ENCODE measurements around the gene AVL9.
"Not testable (repeated sequence)": the region's sequence is repeated elsewhere in the genome, so short reads cannot be mapped to it uniquely, and the experiment has no call there.

Gene AVL9

DNA sequence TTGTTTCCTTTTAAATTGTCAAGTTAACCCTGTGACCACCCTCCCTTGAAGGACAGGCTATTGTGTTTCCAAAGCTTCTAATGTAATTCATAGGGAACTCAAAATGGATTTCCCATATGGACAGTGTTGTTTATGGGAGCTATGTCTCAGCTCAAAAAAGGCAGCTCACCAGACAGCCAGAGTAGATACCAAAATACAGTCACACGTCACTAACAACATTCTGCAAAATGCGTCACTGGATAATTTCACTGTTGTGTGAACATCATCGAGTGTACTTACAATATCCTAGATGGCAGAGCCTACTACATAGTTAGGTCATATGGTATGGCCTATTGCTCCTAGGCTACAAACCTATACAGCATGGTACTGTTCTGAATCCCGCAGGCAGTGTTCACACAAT lies 97.4 kb downstream of the AVL9 start:
- no peak for DNase-seq

DNA sequence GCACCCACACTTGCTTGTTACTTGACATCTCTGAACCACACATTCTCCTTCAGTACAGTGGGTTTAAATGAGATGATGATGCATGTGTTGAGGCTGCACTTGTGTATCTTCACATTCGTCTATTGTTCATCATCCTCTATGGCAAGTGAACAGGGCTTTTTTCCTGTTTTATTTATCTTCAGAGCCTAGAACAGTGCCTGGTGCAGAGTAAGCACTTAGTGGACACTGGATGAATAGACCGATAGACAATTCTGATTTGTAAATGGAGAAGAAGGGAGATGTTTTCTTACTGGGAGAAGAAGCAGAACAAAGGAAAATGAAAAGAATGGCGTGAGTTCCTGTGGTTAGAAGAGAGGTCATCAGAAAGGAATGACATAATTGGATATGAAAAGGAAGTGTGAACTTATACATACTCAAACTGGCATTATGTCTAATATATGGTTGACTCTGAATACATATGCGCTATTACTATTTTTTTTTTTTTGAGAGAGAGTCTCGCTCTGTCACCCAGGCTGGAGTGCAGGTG lies 99.7 kb downstream of the AVL9 start:
- DNase-seq, result no peak

DNA sequence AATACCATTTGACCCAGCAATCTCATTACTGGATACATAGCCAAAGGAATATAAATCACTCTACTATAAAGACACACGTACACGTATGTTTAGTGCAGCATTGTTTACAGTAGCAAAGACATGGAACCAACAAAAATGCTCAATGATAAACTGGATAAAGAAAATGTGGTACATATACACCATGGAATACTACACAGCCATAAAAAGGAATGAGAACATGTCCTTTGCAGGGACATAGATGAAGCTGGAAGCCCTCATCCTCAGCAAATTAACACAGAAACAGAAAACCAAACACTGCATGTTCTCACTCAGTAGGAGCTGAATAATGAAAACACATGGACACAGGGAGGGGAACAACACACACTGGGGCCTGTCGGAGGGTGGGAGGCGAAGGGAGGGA lies 105.9 kb downstream of the AVL9 start:
- not testable (repeated sequence) for DNase-seq

DNA sequence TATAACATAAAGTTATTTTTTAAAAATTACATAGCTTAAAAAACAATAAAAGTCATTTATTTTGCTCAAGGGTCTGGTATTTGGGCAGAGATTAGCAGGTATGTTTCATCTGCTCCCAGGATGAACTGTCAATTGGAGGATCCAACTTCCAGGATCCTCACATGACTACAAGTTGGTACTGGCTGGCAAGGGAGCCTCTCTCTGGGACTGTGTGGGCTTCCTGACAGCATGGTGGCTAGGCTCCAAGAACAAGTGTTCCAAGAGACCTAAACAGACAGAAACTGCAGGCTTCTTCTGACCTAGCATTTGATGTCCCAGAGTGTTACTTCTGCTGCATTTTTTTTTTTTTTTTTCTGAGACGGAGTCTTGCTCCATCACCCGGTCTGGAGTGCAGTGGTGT lies 107.2 kb downstream of the AVL9 start:
- DNase-seq, result no peak

DNA sequence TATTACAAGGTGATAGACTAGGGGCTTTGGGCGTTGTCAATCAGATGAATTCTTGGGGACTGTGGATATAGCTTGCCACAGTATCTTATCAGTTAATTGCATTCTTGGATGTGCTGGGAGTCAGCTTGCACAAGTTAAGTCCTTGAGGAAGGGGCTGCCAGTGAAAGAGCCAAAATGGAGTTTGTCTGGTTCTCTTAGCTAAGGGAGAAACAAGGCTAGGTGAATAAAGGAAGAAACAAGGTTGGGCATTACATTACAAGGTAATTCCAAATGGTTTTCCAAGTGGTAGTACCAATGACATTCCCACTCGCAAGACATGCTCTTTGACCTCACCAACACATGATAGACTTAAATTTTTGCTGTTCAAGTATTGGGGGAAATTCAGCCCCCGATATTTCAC lies 108.2 kb downstream of the AVL9 start:
- not testable (repeated sequence) for DNase-seq

DNA sequence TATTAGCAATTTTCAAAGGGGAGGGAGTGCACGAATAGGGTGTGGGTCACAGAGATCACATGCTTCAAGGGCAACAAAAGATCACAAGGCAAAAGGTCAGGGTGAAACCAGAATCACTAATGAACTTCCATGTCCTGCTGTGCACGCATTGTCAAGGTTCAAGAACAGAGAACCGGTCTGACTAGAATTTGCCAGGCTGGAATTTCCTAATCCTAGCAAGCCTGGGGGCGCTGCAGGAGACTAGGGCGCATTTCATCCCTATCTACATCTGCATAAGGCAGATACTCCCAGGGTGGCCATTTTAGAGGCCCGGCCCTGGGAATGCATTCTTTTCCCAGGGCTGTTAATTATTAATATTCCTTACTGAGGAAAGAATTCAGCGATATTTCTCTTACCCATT lies 108.8 kb downstream of the AVL9 start:
- DNase-seq, result not testable (repeated sequence)

DNA sequence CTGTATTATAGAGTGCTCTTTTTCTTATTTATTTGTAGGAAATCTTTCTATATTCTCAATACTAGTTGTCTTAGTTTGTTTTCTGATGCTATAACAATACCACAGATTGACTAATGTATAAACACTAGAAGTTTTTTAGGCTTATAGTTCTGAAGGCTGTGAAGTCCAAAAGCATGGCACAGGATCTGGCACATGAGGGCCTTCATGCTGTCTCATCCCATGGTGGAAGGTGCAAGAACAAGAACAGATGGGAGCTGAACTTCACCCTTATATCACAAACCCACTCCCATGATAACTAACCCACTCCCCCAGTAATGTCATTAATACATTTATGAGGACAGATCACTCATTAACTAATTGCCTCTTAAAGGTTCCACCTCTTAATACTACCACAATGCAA lies 109.7 kb downstream of the AVL9 start:
- no peak for DNase-seq

DNA sequence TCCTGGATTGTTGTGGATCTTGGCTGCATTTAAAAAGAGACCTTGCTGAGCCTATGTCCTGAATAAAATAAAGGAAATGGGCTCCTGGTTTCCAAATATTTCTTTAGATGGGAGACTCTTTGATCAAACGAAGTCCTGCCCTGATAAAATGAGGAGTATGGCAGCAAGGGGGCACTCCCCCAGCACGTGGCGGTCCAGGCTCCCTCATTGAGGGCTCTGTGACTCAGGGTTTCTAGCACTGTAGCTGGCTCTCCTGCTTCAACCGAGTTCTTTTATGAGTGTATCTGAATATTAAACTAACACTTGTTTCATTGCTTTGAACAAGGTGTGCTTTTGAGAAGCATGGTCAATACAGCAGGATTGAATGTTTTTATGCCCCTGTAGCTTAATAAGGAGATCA lies 114.2 kb downstream of the AVL9 start:
- no peak for DNase-seq

DNA sequence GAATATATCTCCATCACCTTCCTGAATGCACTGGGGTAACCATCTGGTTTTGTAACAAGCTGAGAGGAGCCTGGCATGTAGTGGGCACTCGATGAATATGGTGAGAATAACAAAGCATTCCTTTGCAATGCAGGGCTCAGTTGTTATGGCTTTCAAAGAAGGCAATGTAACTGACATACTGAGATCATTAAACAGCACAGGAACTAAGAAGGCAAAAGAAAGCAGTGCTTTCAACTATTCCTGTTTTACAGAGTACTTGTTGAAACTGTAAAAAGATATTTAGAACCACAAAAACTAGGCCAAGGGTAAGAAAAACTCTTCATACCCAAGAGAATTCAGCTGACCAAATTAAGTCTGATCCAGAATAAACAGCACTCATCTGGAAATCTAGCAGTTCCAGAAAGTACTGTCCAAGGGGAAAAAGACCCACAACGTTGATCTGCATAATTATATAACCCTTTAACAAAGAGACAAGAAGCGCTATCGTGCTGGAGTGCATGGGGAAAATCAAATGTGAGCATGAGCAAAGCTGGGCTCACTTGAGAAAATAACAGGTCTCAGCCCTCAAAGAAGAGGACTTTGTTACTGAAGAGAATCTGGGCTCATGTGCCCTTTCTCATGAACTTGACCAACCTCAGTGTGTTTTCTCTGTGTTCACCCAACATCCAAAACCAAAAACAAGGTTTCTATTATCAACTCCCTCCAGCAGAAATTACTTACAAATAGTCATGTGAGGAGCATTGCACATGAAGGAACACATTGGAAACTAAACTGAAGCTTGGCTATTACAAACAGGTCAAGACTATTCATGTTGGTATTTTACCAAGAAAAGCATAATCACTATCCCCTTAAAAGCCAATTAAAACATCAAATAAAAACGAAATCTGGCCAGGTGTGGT lies 116.2 kb downstream of the AVL9 start:
- no peak for DNase-seq

DNA sequence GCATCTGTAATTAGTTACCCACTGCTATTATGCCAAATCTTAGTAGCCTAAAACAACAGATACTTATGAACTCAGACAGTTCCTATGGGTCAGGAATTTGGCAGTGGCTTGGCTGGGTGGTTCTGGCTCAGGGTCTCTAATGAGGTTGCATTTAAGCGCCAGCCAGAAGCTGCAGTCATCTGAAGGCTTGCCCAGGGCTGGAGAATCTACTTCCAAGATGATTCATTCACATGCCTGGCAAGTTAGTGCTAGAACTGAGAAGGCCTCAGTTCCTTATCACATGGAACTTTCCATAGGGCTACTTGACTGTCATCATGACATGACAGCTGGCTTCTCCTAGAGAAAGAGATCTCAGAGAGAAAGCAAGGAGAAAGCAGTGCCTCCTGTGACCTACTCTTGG lies 121.3 kb downstream of the AVL9 start:
- DNase-seq, result no peak

DNA sequence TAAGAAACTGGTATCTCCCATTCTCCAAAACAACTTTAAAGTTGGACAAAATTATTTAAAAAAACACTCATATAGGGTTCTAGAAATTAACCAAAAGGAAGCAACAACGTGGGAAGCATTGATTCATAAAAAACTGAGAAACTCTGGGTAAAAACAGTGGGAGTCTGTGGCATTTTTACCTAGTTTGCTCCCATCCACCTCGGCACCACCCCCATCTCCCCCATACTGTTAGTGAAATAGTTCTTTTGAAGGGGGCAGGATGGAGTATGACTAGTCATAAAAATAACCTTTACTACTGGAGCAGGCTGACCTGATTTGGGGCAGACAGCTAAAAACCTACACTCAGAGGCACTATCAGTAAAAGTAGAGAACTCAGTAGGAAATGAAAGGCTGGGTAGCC lies 123.2 kb downstream of the AVL9 start:
- DNase-seq, result no peak

DNA sequence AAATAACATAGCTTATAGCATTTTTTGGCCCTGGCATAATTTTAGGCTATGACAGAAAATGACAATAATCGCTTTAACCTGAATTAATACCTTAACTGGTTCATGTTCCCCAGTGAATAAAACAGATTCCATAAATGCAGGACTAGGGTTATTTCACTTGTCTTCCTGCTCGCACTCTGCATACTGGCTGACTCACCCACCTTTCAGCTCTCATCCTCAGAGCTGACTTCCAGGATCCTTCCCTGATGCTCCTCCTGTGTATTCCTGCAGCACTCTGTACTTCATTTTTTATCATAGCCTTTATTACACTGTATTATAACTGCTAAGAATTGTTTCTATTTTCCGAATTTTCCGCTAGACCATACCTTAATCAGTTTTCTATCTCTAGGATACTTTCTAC lies 123.7 kb downstream of the AVL9 start:
- DNase-seq, result no peak

DNA sequence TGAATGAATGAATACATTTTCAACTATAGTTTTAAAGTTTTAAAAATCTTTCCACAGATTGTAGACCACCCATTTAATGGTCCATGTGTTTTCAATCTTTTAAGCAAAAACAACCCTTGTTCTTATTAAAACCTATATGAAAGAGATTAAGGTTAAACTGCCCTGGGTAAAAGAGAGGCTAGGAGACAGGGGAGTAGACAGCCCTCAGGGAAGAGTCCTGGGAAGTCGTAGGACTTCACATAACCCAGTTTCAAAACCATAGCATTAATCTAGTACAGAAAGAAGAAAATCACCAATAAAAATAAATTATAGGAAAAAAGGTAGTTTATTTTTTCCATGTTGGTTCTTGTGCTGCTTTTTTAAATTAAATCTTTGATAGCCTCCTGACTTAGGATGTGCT lies 124.1 kb downstream of the AVL9 start:
- DNase-seq, result not testable (repeated sequence)

DNA sequence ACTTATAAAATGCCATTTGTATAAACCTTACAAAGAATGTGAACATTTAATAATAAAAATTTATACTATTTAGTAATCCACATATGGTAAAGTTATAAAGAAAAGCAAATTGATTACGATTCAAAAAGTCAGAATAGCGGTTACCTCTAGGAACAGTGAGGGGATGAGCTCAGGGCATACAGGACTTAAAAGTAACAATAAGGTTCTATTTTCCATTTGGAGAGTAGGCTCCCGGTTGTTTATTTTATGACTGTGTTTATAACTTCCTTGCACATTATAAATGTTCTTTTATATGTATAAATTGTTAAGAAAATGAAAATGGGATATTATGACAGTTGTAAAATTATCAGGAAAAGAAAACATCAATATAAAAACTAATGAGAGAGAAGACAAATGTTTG lies 135.7 kb downstream of the AVL9 start:
- DNase-seq, result no peak

DNA sequence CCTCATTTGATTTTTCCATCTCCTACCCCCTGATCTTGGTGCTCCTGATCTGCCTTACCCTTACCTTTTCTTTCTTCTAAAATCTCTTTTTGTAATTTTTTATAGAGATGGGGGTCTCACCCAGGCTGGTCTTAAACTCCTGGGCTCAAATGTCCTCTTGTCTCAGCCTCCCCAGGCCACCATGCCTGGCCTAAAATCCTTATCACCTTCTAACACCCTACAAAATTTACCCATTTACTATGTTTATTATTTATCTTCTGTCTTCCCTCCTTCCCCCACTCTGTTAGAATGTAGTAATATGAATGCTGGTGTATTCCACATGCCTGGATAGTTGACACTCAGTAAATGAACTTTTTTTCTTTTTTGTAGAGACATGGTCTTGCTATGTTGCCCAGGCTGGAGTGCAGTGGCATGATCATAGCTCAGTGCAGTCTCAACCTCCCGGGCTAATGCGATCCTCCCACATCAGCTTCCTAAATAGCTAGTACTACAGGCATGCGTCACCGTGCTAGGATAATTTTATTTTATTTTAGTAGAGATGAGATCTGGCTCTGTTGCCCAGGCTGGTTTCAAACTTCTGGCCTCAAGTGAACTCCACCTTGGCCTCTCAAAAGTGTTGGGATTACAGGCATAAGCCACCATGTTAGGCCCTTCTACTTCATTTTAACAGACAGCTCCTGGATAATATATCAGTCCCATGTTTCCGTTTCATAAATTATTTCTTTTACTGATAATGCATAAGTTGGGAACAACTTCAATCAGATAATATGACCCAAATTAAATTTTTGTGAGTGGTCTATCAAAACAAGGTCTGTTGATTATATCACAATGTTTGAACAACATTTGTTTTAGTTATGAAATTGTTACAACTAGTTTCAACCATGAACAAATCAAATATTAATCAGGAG lies 136.6 kb downstream of the AVL9 start:
- not testable (repeated sequence) for DNase-seq

DNA sequence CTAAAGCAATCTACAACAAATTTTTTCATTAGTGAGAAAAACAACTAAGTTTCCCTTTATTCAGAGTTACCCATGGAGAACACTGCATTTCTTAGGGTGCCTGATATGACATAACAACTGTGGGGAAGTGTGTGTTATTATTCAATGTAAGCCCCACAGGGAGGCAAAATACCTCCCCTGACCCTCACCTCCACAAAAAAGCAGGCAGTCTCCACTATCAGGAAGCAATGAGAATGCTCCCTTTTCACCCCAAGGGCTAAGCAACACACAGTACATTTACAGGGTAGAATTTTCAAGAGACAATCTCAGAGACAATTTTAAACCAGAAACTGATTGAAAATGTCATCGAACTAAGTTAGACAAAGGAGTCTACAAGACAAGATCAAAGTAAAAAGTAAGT lies 138.2 kb downstream of the AVL9 start:
- DNase-seq, result not testable (repeated sequence)

DNA sequence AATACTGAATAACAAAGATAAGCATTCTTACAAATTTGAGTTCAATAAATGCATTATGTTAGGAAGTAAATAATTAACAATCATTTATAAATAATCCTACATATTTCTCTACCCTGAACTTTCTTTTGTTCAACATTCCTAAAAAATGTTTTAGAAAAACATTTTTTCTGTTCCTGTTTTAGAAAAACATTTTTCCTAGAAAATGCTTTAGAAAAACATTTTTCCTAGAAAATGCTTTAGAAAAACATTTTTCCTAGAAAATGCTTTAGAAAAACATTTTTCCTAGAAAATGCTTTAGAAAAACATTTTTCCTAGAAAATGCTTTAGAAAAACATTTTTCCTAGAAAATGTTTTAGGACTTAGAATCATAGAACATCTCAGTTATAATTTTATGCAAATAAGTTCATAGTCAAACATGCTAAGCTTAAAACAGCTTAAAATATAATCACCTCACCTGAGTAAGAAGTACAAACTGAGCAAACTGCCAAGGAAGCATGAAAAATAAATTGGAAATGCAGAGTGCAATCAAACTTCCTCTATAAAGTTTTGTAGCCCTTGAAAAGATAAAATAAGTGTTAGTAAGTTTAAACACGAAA lies 139.6 kb downstream of the AVL9 start:
- DNase-seq, result not testable (repeated sequence)

DNA sequence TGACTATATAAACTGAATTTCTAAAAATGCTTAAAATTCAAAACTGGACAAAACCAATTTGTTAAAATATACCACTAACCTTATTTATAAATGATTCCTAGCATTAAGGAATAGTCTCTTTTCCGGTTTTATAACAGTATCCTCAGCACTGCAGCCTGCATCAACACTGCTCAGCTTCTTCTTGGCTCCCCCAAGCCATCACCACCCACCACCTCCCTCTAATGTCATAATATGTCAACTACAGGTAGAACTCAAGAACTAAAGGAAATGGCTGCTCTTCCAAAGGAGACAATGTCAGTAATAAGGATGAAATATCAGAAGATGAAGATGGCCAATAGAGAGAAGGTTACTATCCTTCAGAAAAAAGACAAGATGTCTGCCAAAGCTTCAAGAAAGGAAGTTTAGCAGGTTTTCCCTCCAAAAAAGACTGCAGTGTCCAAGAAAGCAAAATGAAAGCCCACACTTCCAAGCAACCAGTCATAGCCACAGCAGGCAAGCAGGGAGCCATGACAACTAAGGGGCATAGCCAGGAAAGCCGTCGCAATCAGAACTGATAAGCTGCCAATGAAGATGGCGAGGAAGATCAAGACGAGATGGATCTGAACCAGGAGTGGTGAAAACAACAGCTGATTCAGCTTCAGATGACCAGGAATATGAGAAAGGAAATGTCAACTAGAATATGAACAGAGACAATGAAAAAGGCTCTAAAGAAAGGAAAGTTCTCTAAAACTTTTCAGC lies 141.6 kb downstream of the AVL9 start:
- not testable (repeated sequence) for DNase-seq

DNA sequence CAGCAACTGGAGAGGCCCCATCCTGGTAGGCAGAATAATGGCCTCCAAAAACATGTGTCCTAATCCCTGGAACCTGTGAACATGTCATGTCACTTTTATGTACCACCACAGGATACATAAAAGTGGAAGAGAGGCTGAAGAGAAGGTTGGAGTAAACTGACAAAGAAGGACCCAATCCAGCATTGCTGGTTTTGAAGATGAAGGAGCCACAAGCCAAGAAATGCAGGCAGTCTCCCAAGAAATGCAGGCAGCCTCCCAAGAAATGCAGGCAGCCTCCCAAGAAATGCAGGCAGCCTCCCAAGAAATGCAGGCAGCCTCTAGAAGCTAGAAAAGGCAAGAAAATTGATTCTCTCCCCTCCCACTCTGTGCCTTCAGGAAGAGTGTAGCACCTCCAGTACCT lies 142.3 kb downstream of the AVL9 start:
- DNase-seq, result not testable (repeated sequence)

Data from activated CD4-positive, CD25-positive, alpha-beta regulatory T cell (primary cell).